ENCODE data around the gene KBTBD4.

- TF ChIP-seq CTCF (conservative IDR thresholded peaks at IDR 0.05; ENCODE audit: low read depth, low read length), result no peak
- no peak for TF ChIP-seq EZH2 (IDR thresholded peaks at IDR 0.05; ENCODE audit: borderline replicate concordance, low read depth, low read length, poor library complexity, severe bottlenecking)
Observed at GRCh38 chr11:47605921-47606320, 27.2 kb upstream of the KBTBD4 start.

All from A673 (cell line).